WERI-Rb-1 (cell line): ENCODE results near the gene GALNT13.

Experiments
- DNase-seq: peaks from one replicate; pipeline ENCODE4 v3.0.0-alpha.2; 2020
- H3K27ac ChIP-seq: fragments of 250-450 bp; sonication (Bioruptor Pico); 2 replicates; pipeline ENCODE4 v1.5.1; 2020; ENCODE audit warnings: mild to moderate bottlenecking, moderate library complexity
- H3K27me3 ChIP-seq: fragments of 250-450 bp; sonication (Bioruptor Pico); 2 replicates; pipeline ENCODE4 v1.5.1; 2021; ENCODE audit warnings: mild to moderate bottlenecking, low read depth, moderate library complexity; ENCODE audit not compliant: insufficient read depth, severe bottlenecking
- H3K36me3 ChIP-seq: fragments of 250-450 bp; sonication (Bioruptor Pico); 2 replicates; pipeline ENCODE4 v1.5.1; 2020; ENCODE audit warnings: mild to moderate bottlenecking, moderate library complexity
- H3K4me3 ChIP-seq: 2 replicates; pipeline ENCODE4 v1.5.1; 2011; ENCODE audit warnings: low read depth, mild to moderate bottlenecking, control low read depth, low read length
- H3K9me3 ChIP-seq: fragments of 250-450 bp; sonication (Bioruptor Pico); 2 replicates; pipeline ENCODE4 v1.5.1; 2021; ENCODE audit warnings: mild to moderate bottlenecking, moderate library complexity; ENCODE audit not compliant: severe bottlenecking
- TF ChIP-seq, protein P1 (sequence below): IDR thresholded peaks from 2 replicates; pipeline ENCODE4 v1.5.1; 2011; ENCODE audit warnings: low read depth, mild to moderate bottlenecking, control low read depth, inconsistent platforms, low read length

Gene GALNT13

DNA sequence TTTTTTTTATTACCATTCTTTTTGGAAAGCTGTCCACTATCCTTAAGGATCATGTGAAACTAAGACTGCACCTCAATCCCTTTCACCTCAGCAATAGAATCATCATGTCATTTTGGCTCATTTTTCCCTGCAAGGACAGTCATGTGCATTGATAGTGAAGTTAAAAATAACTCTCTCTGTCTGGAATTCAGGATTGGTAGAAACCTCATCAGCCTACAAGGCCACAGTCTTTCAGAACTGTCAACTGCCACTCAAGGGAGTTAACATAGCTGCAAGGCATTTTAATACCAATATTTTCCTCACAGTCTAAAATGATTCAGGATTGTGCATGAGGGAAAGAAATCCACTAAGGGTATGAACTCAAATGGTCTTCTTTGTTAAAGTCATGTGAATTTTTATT is 625.3 kb downstream of the GALNT13 start:
- no peak overlapping the region for H3K27ac ChIP-seq
- TF ChIP-seq, protein P1, sequence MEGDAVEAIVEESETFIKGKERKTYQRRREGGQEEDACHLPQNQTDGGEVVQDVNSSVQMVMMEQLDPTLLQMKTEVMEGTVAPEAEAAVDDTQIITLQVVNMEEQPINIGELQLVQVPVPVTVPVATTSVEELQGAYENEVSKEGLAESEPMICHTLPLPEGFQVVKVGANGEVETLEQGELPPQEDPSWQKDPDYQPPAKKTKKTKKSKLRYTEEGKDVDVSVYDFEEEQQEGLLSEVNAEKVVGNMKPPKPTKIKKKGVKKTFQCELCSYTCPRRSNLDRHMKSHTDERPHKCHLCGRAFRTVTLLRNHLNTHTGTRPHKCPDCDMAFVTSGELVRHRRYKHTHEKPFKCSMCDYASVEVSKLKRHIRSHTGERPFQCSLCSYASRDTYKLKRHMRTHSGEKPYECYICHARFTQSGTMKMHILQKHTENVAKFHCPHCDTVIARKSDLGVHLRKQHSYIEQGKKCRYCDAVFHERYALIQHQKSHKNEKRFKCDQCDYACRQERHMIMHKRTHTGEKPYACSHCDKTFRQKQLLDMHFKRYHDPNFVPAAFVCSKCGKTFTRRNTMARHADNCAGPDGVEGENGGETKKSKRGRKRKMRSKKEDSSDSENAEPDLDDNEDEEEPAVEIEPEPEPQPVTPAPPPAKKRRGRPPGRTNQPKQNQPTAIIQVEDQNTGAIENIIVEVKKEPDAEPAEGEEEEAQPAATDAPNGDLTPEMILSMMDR, result no peak
- H3K27me3 ChIP-seq, result no peaks in the 10 kb centered on the region
- no peak overlapping the region for H3K4me3 ChIP-seq
- H3K9me3 ChIP-seq, result no peaks in the 10 kb centered on the region
- DNase-seq, result no peak
- no peaks in the 10 kb centered on the region for H3K36me3 ChIP-seq
